PC-9 (cell line): ENCODE data around the gene FAXC.

ENCODE experiments used
- EZH2 ChIP-seq: fragments of 200-600 bp; sonication (generic); IDR thresholded peaks from 2 replicates; pipeline ENCODE4 v1.8.0; 2017; ENCODE audit warnings: antibody characterized with exemption, low read depth
- TF ChIP-seq, protein P1 (sequence below): fragments of 200-600 bp; sonication (generic); conservative IDR thresholded peaks from 2 replicates; pipeline ENCODE4 v1.6.1; 2017; ENCODE audit warnings: mixed run types, antibody characterized with exemption, mild to moderate bottlenecking, moderate library complexity

DNA sequence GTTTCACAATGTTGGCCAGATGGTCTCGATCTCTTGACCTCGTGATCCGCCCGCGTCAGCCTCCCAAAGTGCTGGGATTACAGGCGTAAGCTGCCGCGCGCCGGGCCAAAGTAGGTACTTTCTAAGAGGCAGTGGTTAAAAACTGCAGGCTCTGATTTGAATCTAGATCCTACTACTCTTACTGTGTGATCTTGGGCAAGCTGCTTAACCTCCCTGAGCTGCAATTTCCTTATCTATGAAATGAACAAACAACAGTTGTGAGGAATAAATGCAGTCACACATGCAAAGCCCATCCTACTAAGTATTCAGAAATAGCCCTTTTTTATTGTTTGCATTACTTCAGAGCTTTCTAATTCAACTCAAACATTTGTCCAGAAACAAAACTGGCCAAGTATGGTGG is 2.9 kb downstream of the FAXC start:
- TF ChIP-seq, protein P1, sequence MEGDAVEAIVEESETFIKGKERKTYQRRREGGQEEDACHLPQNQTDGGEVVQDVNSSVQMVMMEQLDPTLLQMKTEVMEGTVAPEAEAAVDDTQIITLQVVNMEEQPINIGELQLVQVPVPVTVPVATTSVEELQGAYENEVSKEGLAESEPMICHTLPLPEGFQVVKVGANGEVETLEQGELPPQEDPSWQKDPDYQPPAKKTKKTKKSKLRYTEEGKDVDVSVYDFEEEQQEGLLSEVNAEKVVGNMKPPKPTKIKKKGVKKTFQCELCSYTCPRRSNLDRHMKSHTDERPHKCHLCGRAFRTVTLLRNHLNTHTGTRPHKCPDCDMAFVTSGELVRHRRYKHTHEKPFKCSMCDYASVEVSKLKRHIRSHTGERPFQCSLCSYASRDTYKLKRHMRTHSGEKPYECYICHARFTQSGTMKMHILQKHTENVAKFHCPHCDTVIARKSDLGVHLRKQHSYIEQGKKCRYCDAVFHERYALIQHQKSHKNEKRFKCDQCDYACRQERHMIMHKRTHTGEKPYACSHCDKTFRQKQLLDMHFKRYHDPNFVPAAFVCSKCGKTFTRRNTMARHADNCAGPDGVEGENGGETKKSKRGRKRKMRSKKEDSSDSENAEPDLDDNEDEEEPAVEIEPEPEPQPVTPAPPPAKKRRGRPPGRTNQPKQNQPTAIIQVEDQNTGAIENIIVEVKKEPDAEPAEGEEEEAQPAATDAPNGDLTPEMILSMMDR = no peak
- TF ChIP-seq EZH2 = no peak
